ENCODE measurements around the gene STBD1.

GRCh38 chr4:76257824-76258223, 48.7 kb upstream of the STBD1 start:
- no peak for TF ChIP-seq CTCF (conservative IDR thresholded peaks at IDR 0.05; ENCODE audit: low read depth, low read length)
- TF ChIP-seq POLR2A (IDR thresholded peaks at IDR 0.05; ENCODE audit: low read depth, low read length): no peak
- no peak for TF ChIP-seq SMC3 (IDR thresholded peaks at IDR 0.05; ENCODE audit: low read depth, low read length)
- no peak for TF ChIP-seq RAD21 (IDR thresholded peaks at IDR 0.05; ENCODE audit: low read length)
- TF ChIP-seq MXI1 (IDR thresholded peaks at IDR 0.05; ENCODE audit: borderline replicate concordance, low read depth, low read length): no peak

Measured in IMR-90 (cell line).